MM.1S (cell line): ENCODE measurements around the gene PCGF1.

ENCODE experiments used
- CTCF ChIP-seq: fragments of 300-600 bp; sonication (generic); IDR thresholded peaks from 2 replicates; pipeline ENCODE4 v1.5.1; 2016; ENCODE audit warnings: antibody characterized with exemption, low read length, mixed read lengths
- EZH2 ChIP-seq: fragments of 300-600 bp; sonication (generic); optimal IDR thresholded peaks from 2 replicates; pipeline ENCODE3; 2017; ENCODE audit warnings: low read depth, mild to moderate bottlenecking, antibody characterized with exemption, low read length, mixed read lengths

GRCh38 chr2:74525717-74526648, 18.5 kb upstream of the PCGF1 start, which contains the start of gene DQX1:
- TF ChIP-seq CTCF = no peak
- TF ChIP-seq EZH2 = no peak
